AG20443 (cell line): ENCODE data around the gene FBXL16.

ENCODE experiments used
- DNase-seq: peaks from one replicate; pipeline ENCODE4 v3.0.0; 2012; ENCODE audit warnings: low spot score, mixed read lengths

Gene FBXL16

GRCh38 chr16:676913-677312 lies 28.7 kb downstream of the FBXL16 start:
- no peak for DNase-seq

GRCh38 chr16:676565-676902 lies 29.1 kb downstream of the FBXL16 start:
- no peak for DNase-seq

- DNase-seq = no peak
Observed at GRCh38 chr16:675884-676564, 29.6 kb downstream of the FBXL16 start.

GRCh38 chr16:674968-675883 lies 30.4 kb downstream of the FBXL16 start, which contains the start of gene RHBDL1:
TSS of gene RHBDL1 (plus strand) at chr16:675671. CDS start at chr16:675791, 120 bp downstream.
- peak; percentile 60 for DNase-seq

- DNase-seq = no peak
Observed at GRCh38 chr16:674214-674881, 31.3 kb downstream of the FBXL16 start.

GRCh38 chr16:673399-673991 lies 32.1 kb downstream of the FBXL16 start:
- DNase-seq = no peak

GRCh38 chr16:672851-673250 lies 32.8 kb downstream of the FBXL16 start:
- DNase-seq = no peak

- DNase-seq = no peak
Observed at GRCh38 chr16:672371-672770, 33.2 kb downstream of the FBXL16 start.

GRCh38 chr16:671353-672131 lies 34.1 kb downstream of the FBXL16 start:
- no peak for DNase-seq

GRCh38 chr16:670485-671352 lies 34.9 kb downstream of the FBXL16 start:
- no peak for DNase-seq

- DNase-seq = no peak
Observed at GRCh38 chr16:669666-670065, 35.9 kb downstream of the FBXL16 start.

GRCh38 chr16:668519-669171 lies 37.0 kb downstream of the FBXL16 start:
- no peak for DNase-seq

- DNase-seq = peak; percentile 94
Observed at GRCh38 chr16:667780-668518, 37.7 kb downstream of the FBXL16 start, which contains the start of gene RHOT2. TSS of gene RHOT2 (plus strand) at chr16:668132. CDS start at chr16:668200, 68 bp downstream.

GRCh38 chr16:667113-667779 lies 38.4 kb downstream of the FBXL16 start:
- no peak for DNase-seq

GRCh38 chr16:666572-666971 lies 39.0 kb downstream of the FBXL16 start:
- no peak for DNase-seq

- no peak for DNase-seq
Observed at GRCh38 chr16:662597-662996, 43.0 kb downstream of the FBXL16 start.

GRCh38 chr16:662095-662494 lies 43.5 kb downstream of the FBXL16 start:
- DNase-seq = no peak

- no peak for DNase-seq
Observed at GRCh38 chr16:661184-661821, 44.3 kb downstream of the FBXL16 start.
